Osteoblast (primary cell): ENCODE results near the gene RB1. TPM values are rescaled to one million over a fixed set of nuclear protein-coding genes. Genes with fewer than 3 reads are reported as not detected.

Source experiments
- DNase-seq: peaks from one replicate; pipeline ENCODE4 v3.0.0; 2011; ENCODE audit warnings: low spot score, mixed read lengths; ENCODE audit not compliant: insufficient read length; ENCODE audit errors: missing footprints
- H2AFZ ChIP-seq: 2 replicates; pipeline ENCODE4 v1.6.0; 2011; ENCODE audit warnings: mild to moderate bottlenecking, low read length
- H3K27ac ChIP-seq: 2 replicates; pipeline ENCODE4 v1.5.1; 2011; ENCODE audit warnings: mild to moderate bottlenecking, low read depth, low read length, moderate library complexity
- H3K27me3 ChIP-seq: 2 replicates; pipeline ENCODE4 v1.6.0; 2012; ENCODE audit warnings: mild to moderate bottlenecking, control low read depth, inconsistent platforms, low read length, moderate library complexity; ENCODE audit not compliant: insufficient read depth
- H3K36me3 ChIP-seq: 2 replicates; pipeline ENCODE4 v1.5.1; 2011; ENCODE audit warnings: mild to moderate bottlenecking, low read length, control low read depth, moderate library complexity; ENCODE audit not compliant: insufficient read depth
- H3K4me1 ChIP-seq: 2 replicates; pipeline ENCODE4 v1.5.1; 2011; ENCODE audit warnings: mild to moderate bottlenecking, low read length, control low read depth, moderate library complexity; ENCODE audit not compliant: insufficient read depth
- H3K4me2 ChIP-seq: 2 replicates; pipeline ENCODE4 v1.6.0; 2011; ENCODE audit warnings: mild to moderate bottlenecking, low read length; ENCODE audit not compliant: insufficient read depth
- H3K4me3 ChIP-seq: fragments of 200-600 bp; sonication (generic); 3 replicates; pipeline ENCODE4 v1.5.1; 2012; ENCODE audit warnings: mild to moderate bottlenecking, low read length, inconsistent platforms; ENCODE audit not compliant: insufficient read depth
- H3K79me2 ChIP-seq: 2 replicates; pipeline ENCODE4 v1.6.0; 2012; ENCODE audit warnings: mild to moderate bottlenecking, low read length, control low read depth, inconsistent platforms; ENCODE audit not compliant: insufficient read depth
- H3K9me3 ChIP-seq: 2 replicates; pipeline ENCODE4 v1.5.1; 2011; ENCODE audit warnings: low read depth, low read length, control low read depth
- H4K20me1 ChIP-seq: 2 replicates; pipeline ENCODE4 v1.6.0; 2012; ENCODE audit warnings: mild to moderate bottlenecking, low read length, control low read depth; ENCODE audit not compliant: insufficient read depth
- CTCF ChIP-seq: IDR thresholded peaks from 2 replicates; pipeline ENCODE4 v1.5.1; 2011; ENCODE audit warnings: mild to moderate bottlenecking, low read depth, low read length, moderate library complexity; ENCODE audit errors: extremely low read depth
- total RNA-seq: library from RNA; depleted of rRNA; stranded (reverse); fragments of >200 nt; gene quantifications from 2 replicates; pipeline ENCODE4 v1.2.3, GENCODE V29; 2012

The RB1 gene
- total RNA-seq, 1 donor, result 33.3 TPM

DNA sequence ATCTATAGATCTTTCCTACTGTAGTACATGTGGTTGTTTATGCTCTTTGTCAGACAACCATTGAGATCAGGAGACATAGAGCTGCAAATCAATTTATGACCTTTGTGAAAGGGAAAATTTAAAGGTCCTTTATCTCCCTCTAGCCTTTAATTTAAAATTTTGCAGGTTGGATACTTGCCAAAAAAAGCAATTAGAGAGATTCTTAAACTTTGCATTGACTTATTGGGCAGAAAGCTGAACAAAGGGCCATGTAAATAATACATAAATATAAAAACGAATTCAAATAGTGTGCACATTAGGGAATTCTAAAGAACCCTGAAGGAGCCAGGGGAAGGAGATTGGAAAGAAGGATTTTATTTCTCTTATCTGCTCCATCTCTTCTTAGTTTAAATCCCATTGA, 22.0 kb upstream of the RB1 start:
- Histone ChIP-seq H3K27ac (no peak overlapping the region), H2AFZ (no peak overlapping the region), H3K79me2 (no peaks in the 10 kb centered on the region), H3K9me3 (no peaks in the 10 kb centered on the region), H3K4me1 (no peaks in the 10 kb centered on the region), H3K4me2 (no peak overlapping the region), H3K4me3 (no peak overlapping the region), H4K20me1 (no peaks in the 10 kb centered on the region), H3K36me3 (no peaks in the 10 kb centered on the region), H3K27me3 (no peaks in the 10 kb centered on the region)
- DNase-seq, result no peak
- no peak for TF ChIP-seq CTCF

- no peak for DNase-seq
- no peak overlapping the region for H3K4me2 ChIP-seq
- no peak overlapping the region for H3K4me3 ChIP-seq
- no peak overlapping the region for H2AFZ ChIP-seq
- no peaks in the 10 kb centered on the region for H3K9me3 ChIP-seq
- peaks cover 8% of the 10 kb centered on the region for H3K27me3 ChIP-seq
- H4K20me1 ChIP-seq, result no peaks in the 10 kb centered on the region
- no peak overlapping the region for H3K27ac ChIP-seq
- TF ChIP-seq CTCF, result no peak
- H3K36me3 ChIP-seq, result no peaks in the 10 kb centered on the region
- H3K79me2 ChIP-seq, result no peaks in the 10 kb centered on the region
- no peaks in the 10 kb centered on the region for H3K4me1 ChIP-seq
Measured at GRCh38 chr13:48291730-48292129, 11.8 kb upstream of the RB1 start.

GRCh38 chr13:48292650-48293049, 10.9 kb upstream of the RB1 start:
- H3K4me2 ChIP-seq, result no peak overlapping the region

DNA sequence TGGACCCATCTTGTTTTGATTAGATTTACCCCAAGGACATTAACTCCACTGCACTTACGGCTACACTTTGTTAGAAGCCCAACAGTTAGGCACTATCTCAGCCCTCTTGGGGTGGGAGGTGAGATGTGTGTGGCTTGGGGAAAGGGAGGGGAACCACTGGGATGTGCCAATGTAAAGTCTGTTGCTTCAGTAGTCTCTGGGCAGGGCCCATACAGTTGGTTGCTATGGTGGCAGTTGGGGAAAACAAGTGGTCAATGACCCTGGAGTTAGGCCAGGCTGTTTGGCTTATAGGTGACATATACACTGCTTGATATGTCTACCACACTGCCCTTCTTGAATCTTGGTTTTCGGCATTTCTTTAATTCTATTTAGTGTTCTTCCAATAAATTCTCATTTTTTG, 8.9 kb upstream of the RB1 start:
- Histone ChIP-seq H3K36me3 (no peaks in the 10 kb centered on the region), H2AFZ (no peak overlapping the region), H3K4me3 (no peak overlapping the region), H4K20me1 (no peaks in the 10 kb centered on the region), H3K27ac (no peak overlapping the region), H3K27me3 (peaks cover 5% of the 10 kb centered on the region), H3K4me1 (no peaks in the 10 kb centered on the region), H3K4me2 (no peak overlapping the region), H3K79me2 (no peaks in the 10 kb centered on the region), H3K9me3 (no peaks in the 10 kb centered on the region)
- DNase-seq, result no peak
- TF ChIP-seq CTCF, result no peak

More at GRCh38 chr13:48292650-48293049, 10.9 kb upstream of the RB1 start:
- H3K9me3 ChIP-seq, result no peaks in the 10 kb centered on the region
- no peaks in the 10 kb centered on the region for H3K79me2 ChIP-seq
- H3K36me3 ChIP-seq, result no peaks in the 10 kb centered on the region
- H4K20me1 ChIP-seq, result no peaks in the 10 kb centered on the region
- peaks cover 8% of the 10 kb centered on the region for H3K27me3 ChIP-seq
- H2AFZ ChIP-seq, result no peak overlapping the region
- TF ChIP-seq CTCF, result no peak
- H3K27ac ChIP-seq, result no peak overlapping the region
- H3K4me1 ChIP-seq, result no peaks in the 10 kb centered on the region
- DNase-seq, result no peak
- no peak overlapping the region for H3K4me3 ChIP-seq
